KOPT-K1 (cell line): ENCODE results near the gene MYH3.
"Not testable (repeated sequence)": the region's sequence is repeated elsewhere in the genome, so short reads cannot be mapped to it uniquely, and the experiment has no call there.

Experiments
- H3K27ac ChIP-seq: fragments of 200-600 bp; sonication (generic); 2 replicates; pipeline ENCODE4 v1.5.1; 2016; ENCODE audit warnings: antibody characterized with exemption, mild to moderate bottlenecking, low read depth, low read length; ENCODE audit not compliant: poor library complexity, severe bottlenecking
- H3K36me3 ChIP-seq: fragments of 200-600 bp; sonication (generic); 2 replicates; pipeline ENCODE4 v1.5.1; 2017; ENCODE audit warnings: antibody characterized with exemption, mild to moderate bottlenecking, low read length, moderate library complexity; ENCODE audit not compliant: insufficient read depth
- H3K9me3 ChIP-seq: fragments of 200-600 bp; sonication (generic); 2 replicates; pipeline ENCODE4 v1.5.1; 2017; ENCODE audit warnings: antibody characterized with exemption, low read length, mild to moderate bottlenecking; ENCODE audit not compliant: insufficient read depth, poor library complexity, severe bottlenecking

The MYH3 gene

GRCh38 chr17:10657148-10657547 lies at the start of gene MYH3:
Gene MYH3 (minus strand): TSS chr17:10657309. CDS start chr17:10655064, 2,245 bp downstream.
- Histone ChIP-seq H3K9me3 (no peaks in the 10 kb centered on the region), H3K27ac (no peak within 1 kb of the TSS), H3K36me3 (no peaks in the 10 kb centered on the region)

DNA sequence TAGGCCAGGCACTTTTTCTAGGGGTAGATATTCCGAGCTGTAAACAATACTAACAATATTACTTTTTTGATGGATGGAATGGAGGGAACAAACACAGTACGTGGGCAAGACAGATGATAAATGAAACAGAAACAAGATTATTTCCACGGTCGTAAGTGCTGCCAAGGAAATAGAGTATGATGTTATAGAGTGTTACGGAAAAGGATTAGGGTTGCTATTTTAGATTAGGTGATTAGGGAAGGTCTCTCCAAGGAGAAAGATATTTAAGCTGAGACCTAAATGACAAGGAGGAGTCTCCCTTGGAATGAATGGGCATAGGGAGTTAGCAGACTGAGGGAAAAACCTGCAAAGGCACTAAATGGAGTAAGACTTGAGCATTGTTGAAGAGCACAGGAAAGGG lies 48.6 kb upstream of the MYH3 start:
- H3K9me3 ChIP-seq = no peaks in the 10 kb centered on the region
- no peak overlapping the region for H3K27ac ChIP-seq
- H3K36me3 ChIP-seq = peaks cover 61% of the 10 kb centered on the region

- peaks cover 32% of the 10 kb centered on the region for H3K36me3 ChIP-seq
- no peaks in the 10 kb centered on the region for H3K9me3 ChIP-seq
- no peak overlapping the region for H3K27ac ChIP-seq
These were observed 45.5 kb upstream of the MYH3 start for GRCh38 chr17:10702574-10702973.

DNA sequence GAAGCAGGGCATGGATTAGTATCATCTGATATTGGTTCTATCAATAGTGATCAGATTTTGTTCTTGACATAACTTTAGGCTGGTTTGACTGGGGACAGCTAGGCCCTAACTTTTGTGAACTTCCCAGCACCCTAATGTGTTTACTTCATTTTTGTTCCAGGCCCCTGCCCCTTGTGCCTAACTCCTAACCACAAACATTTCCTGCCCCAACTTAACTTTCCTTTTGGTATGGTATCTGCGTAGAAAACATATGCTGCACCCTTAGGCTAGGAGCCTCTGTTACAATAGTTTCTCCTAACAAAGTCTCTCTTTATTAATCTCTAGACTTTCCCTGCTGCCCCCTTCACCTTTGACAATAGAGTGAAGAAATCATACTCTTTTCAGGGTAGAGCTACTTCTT lies 42.7 kb upstream of the MYH3 start:
- H3K27ac ChIP-seq = peak overlapping the region; percentile 62
- no peaks in the 10 kb centered on the region for H3K9me3 ChIP-seq
- peaks cover 13% of the 10 kb centered on the region for H3K36me3 ChIP-seq

GRCh38 chr17:10698096-10698818 lies 41.1 kb upstream of the MYH3 start:
- peak overlapping the region; percentile 77 for H3K27ac ChIP-seq
- H3K36me3 ChIP-seq = peaks cover 24% of the 10 kb centered on the region
- no peaks in the 10 kb centered on the region for H3K9me3 ChIP-seq

- peak within 1 kb of the TSS; percentile 77 for H3K27ac ChIP-seq
- H3K36me3 ChIP-seq = peaks cover 33% of the 10 kb centered on the region
These were observed 40.3 kb upstream of the MYH3 start, which contains the start of the genes ADPRM and SCO1 for GRCh38 chr17:10697092-10698081. Gene ADPRM (plus strand): TSS chr17:10697594. CDS start chr17:10704927, 7,333 bp downstream. Gene SCO1 (minus strand): TSS chr17:10697533. CDS start chr17:10697507, 26 bp downstream.

GRCh38 chr17:10695875-10696407 lies 38.8 kb upstream of the MYH3 start:
- Histone ChIP-seq H3K36me3 (peaks cover 48% of the 10 kb centered on the region), H3K27ac (peak overlapping the region; percentile 77)
- not testable (repeated sequence) for H3K9me3 ChIP-seq

More at GRCh38 chr17:10697092-10698081, 40.3 kb upstream of the MYH3 start, which contains the start of the genes ADPRM and SCO1:
- no peaks in the 10 kb centered on the region for H3K9me3 ChIP-seq

DNA sequence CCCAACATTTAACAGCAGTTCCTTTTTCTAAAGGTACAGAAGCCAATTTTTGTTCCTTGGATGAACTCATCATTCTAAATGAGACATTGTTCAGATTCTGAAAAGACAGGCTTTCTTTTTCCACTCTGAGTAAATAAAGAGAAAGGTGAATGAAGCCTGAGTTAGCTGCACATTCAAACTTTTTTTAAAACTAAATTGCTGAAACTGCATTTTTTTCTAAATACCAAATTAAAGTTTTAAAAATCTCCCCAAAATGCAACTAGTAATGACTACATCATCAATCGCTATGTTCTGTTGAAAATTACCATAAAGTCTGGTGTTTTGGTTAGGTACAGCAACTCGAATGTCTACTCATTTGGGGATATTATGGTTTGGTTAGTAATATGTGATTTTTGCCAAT lies 30.4 kb upstream of the MYH3 start:
- no peak overlapping the region for H3K27ac ChIP-seq
- H3K36me3 ChIP-seq = peaks cover 94% of the 10 kb centered on the region
- no peaks in the 10 kb centered on the region for H3K9me3 ChIP-seq

- Histone ChIP-seq H3K36me3 (peaks cover 98% of the 10 kb centered on the region), H3K9me3 (no peaks in the 10 kb centered on the region), H3K27ac (no peak overlapping the region)
These were observed 26.7 kb upstream of the MYH3 start for GRCh38 chr17:10683853-10684252.

DNA sequence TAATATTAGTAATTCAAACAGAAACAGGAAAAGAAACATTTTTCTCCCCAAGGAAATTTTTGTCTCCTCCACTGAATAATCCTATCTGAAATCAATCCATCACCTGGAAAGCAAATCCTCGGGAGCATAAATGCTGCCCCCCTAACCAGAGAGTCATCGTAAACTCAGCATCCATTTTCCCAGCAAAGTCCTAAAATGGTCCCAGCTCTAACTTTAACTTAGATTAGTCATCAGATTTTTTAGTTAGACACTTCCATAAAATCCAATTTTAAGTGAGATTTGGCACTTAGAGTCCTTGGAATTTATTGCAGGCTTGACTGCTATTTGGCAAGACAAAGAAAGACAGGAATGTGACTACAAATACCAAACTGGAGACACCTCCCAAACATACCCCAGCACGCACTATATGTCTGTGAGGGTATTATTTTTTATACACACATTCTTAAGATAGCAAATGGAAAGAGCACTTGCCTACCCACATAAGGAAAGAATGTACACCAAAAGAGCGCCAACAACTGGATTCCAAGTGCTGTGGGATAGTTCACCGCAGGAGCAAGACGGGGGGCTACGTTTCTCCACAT lies 24.8 kb upstream of the MYH3 start:
- peaks cover 100% of the 10 kb centered on the region for H3K36me3 ChIP-seq
- H3K27ac ChIP-seq = no peak overlapping the region
- no peaks in the 10 kb centered on the region for H3K9me3 ChIP-seq

DNA sequence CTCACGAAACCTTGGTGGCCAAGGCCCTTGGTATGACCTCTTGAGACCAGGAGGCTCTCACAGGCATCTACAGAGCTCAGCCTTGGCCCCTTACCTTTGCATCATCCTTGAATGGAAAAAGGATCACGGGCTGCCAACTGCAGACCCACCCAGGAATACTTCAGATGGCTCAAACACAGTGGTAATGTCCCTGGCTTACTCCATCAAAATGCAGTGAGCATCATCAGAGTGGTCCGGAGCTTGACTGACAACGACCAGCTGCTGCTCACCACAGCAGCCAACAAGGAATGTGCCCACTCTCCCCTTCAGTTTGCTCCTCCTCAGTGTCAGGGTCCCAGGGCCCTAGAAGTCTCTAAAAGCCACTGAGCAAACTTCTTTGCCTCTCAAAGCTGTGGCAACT lies 17.6 kb upstream of the MYH3 start:
- no peaks in the 10 kb centered on the region for H3K9me3 ChIP-seq
- peaks cover 58% of the 10 kb centered on the region for H3K36me3 ChIP-seq
- H3K27ac ChIP-seq = no peak overlapping the region

DNA sequence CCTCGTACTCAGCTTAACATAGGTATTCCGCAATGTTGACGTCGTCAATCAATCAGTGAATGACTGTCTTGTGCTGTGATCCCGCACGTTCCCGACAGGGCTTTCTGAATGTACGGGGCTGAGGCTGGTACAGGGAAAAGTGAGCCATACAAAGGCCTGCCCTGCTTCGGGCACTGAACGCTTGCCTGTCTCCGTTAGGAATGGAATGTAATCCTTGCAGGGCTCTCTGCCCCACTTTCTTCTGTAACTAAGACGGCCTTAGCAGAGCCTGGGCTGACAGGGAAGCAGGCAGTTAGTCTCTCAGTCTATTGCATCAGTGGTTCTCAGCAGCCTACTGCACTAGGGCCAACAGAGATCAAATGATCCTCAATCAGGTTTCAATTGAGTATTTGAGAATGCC lies 16.2 kb upstream of the MYH3 start:
- no peak overlapping the region for H3K27ac ChIP-seq
- peaks cover 44% of the 10 kb centered on the region for H3K36me3 ChIP-seq
- H3K9me3 ChIP-seq = no peaks in the 10 kb centered on the region

DNA sequence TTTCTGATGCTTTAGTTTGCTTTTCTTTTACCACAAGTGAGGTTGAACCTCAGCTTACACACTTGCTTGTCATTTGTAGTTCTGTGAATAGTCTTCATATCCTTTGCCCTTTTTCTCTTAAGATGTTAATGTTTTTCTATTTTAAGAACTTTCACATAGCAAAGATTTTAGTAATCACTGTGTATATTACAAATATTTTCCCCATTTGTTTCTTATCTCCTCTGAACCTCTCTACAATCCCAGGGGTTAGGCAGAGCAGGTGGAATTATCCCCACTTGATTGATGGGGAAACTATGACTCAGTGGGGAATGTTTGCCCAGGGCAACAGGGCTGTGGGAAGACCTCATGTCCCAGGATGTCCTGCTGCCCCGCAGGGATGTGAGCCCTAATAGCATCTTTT lies 11.7 kb upstream of the MYH3 start:
- Histone ChIP-seq H3K36me3 (no peaks in the 10 kb centered on the region; the same call in 1 of the 2 replicates), H3K27ac (no peak overlapping the region), H3K9me3 (no peaks in the 10 kb centered on the region)

DNA sequence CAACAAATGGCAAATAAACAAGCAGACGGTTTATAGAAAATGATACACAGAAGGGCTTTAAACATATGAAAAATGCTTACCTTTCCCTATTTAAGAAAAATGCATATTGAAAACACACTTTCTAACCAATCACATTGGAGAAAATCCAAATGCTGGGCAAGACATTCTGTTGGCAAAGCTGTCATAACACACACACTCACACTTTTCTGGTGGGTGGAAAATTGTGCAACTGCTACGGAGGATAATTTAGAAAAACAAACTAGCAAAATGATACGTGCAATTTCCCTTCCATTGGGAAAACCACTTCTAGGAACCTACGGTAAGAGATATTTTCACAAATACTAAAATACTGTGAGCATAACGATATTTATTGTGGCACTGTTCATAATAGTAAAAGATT lies 9.8 kb upstream of the MYH3 start:
- Histone ChIP-seq H3K9me3 (no peaks in the 10 kb centered on the region), H3K36me3 (no peaks in the 10 kb centered on the region), H3K27ac (no peak overlapping the region)

DNA sequence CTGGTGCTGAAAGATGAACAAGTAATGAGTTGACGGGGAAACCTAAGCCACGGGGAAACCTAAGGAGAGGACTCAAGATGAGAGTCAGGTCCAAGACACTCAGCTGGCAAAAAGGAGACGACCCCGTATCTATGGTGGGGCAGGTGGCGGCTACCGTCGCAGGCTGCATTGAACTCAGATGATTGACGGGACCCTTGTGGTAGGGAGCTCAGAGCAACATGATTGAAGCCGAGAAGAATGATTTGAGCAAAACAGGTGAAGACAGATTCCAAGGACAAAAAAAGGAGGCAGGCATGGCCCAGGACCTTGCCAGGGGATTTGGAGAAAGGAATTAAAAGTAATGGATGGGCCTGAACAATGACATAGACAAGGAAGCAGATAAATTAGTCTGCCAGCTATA lies 7.5 kb upstream of the MYH3 start:
- Histone ChIP-seq H3K27ac (no peak overlapping the region), H3K36me3 (no peaks in the 10 kb centered on the region), H3K9me3 (no peaks in the 10 kb centered on the region)
